Trophoblast cell (in vitro differentiated cells and primary cell): ENCODE measurements around the gene HIVEP1.
A peak's percentile ranks its signal among the peaks of the same experiment; 100 is the strongest.

ENCODE experiments used
- DNase-seq, 2 donors: peaks; one replicate each; pipeline ENCODE4 v3.0.0-alpha.2; 2016
- H2AFZ ChIP-seq: 2 replicates; pipeline ENCODE4 v1.6.1; 2013; ENCODE audit warnings: low read length, moderate library complexity, mild to moderate bottlenecking; ENCODE audit not compliant: insufficient read depth, poor library complexity
- H2AK5ac ChIP-seq: 2 replicates; pipeline ENCODE4 v1.6.1; 2013; ENCODE audit warnings: mild to moderate bottlenecking, low read length
- H2BK120ac ChIP-seq: 2 replicates; pipeline ENCODE4 v1.6.1; 2013; ENCODE audit warnings: low read length, mild to moderate bottlenecking, moderate library complexity; ENCODE audit not compliant: insufficient read depth, poor library complexity
- H2BK12ac ChIP-seq: 2 replicates; pipeline ENCODE4 v1.6.1; 2013; ENCODE audit warnings: mild to moderate bottlenecking, low read length, moderate library complexity
- H2BK5ac ChIP-seq: 2 replicates; pipeline ENCODE4 v1.6.1; 2013; ENCODE audit warnings: low read length, low read depth, moderate library complexity, mild to moderate bottlenecking; ENCODE audit not compliant: poor library complexity
- H3K14ac ChIP-seq: 2 replicates; pipeline ENCODE4 v1.6.1; 2013; ENCODE audit warnings: mild to moderate bottlenecking, low read length
- H3K18ac ChIP-seq: 2 replicates; pipeline ENCODE4 v1.6.1; 2013; ENCODE audit warnings: mild to moderate bottlenecking, low read length
- H3K23ac ChIP-seq: 2 replicates; pipeline ENCODE4 v1.6.1; 2013; ENCODE audit warnings: low read length
- H3K27ac ChIP-seq: 2 replicates; pipeline ENCODE4 v1.5.1; 2013; ENCODE audit warnings: low read depth, mild to moderate bottlenecking, inconsistent platforms, low read length, moderate library complexity
- H3K27me3 ChIP-seq: 2 replicates; pipeline ENCODE4 v1.6.1; 2013; ENCODE audit warnings: inconsistent platforms, mild to moderate bottlenecking, low read length, moderate library complexity; ENCODE audit not compliant: insufficient read depth
- H3K36me3 ChIP-seq, 2 experiments: 1 replicate in 1 of 2; 2 replicates in 1 of 2; pipeline ENCODE4 v1.6.1; 2013; ENCODE audit warnings: low read length in 2 of 2, mild to moderate bottlenecking in 2 of 2, moderate library complexity in 1 of 2; ENCODE audit not compliant: insufficient read depth in 2 of 2, control insufficient read depth in 1 of 2
- H3K4ac ChIP-seq: 2 replicates; pipeline ENCODE4 v1.6.1; 2013; ENCODE audit warnings: low read depth, mild to moderate bottlenecking, low read length, moderate library complexity
- H3K4me1 ChIP-seq, 2 experiments: 1 replicate in 1 of 2; 2 replicates in 1 of 2; pipeline ENCODE4 v1.6.1; 2013; ENCODE audit warnings: low read length in 2 of 2, mild to moderate bottlenecking in 2 of 2, moderate library complexity in 1 of 2; ENCODE audit not compliant: insufficient read depth in 2 of 2, control insufficient read depth in 1 of 2
- H3K4me2 ChIP-seq: 2 replicates; pipeline ENCODE4 v1.6.1; 2013; ENCODE audit warnings: inconsistent platforms, mild to moderate bottlenecking, low read length, moderate library complexity
- H3K4me3 ChIP-seq: 2 replicates; pipeline ENCODE4 v1.5.1; 2013; ENCODE audit warnings: mild to moderate bottlenecking, low read depth, low read length, inconsistent platforms
- H3K79me1 ChIP-seq: one replicate; pipeline ENCODE4 v1.6.1; 2013; ENCODE audit warnings: low read length
- H3K79me2 ChIP-seq: 2 replicates; pipeline ENCODE4 v1.6.1; 2013; ENCODE audit warnings: low read length, mild to moderate bottlenecking; ENCODE audit not compliant: control insufficient read depth, insufficient read depth, poor library complexity
- H3K9ac ChIP-seq: 2 replicates; pipeline ENCODE4 v1.6.1; 2013; ENCODE audit warnings: mild to moderate bottlenecking, low read length
- H3K9me3 ChIP-seq: 2 replicates; pipeline ENCODE4 v1.6.1; 2013; ENCODE audit warnings: low read depth, mild to moderate bottlenecking, control low read depth, inconsistent platforms, low read length; ENCODE audit not compliant: insufficient read depth
- H4K12ac ChIP-seq: 2 replicates; pipeline ENCODE4 v1.6.1; 2013; ENCODE audit warnings: low read depth, mild to moderate bottlenecking, low read length, moderate library complexity
- H4K8ac ChIP-seq: 2 replicates; pipeline ENCODE4 v1.6.1; 2013; ENCODE audit warnings: low read depth, mild to moderate bottlenecking, low read length, moderate library complexity
- H4K91ac ChIP-seq: one replicate; pipeline ENCODE4 v1.6.1; 2013; ENCODE audit warnings: low read depth, mild to moderate bottlenecking, low read length, moderate library complexity
- WGBS: extraction: QIAGEN DNeasy Blood & Tissue Kit; methylation state at CpG from one replicate; pipeline ENCODE4 v1.1.7; 2013; ENCODE audit warnings: missing lambda C conversion rate; ENCODE audit not compliant: insufficient read length, insufficient coverage; ENCODE audit errors: extremely low coverage; 5-methylcytosine and 5-hydroxymethylcytosine counted together

HIVEP1 gene

GRCh38 chr6:11972270-11972669 is 39.8 kb upstream of the HIVEP1 start:
- Histone ChIP-seq H3K18ac (no peak overlapping the region), H3K4me3 (no peak overlapping the region), H3K27me3 (no peaks in the 10 kb centered on the region), H2AK5ac (no peak overlapping the region), H3K4me1 (no peaks in the 10 kb centered on the region), H2BK5ac (no peak overlapping the region), H2AFZ (no peak overlapping the region), H3K4me2 (no peak overlapping the region), H3K27ac (no peak overlapping the region), H4K91ac (no peak overlapping the region), H3K79me2 (no peaks in the 10 kb centered on the region), H3K23ac (no peak overlapping the region), H3K14ac (no peak overlapping the region), H3K4ac (no peak overlapping the region), H3K9ac (no peak overlapping the region), H2BK120ac (no peak overlapping the region), H3K9me3 (no peaks in the 10 kb centered on the region), H4K12ac (no peak overlapping the region), H3K79me1 (no peaks in the 10 kb centered on the region), H4K8ac (no peak overlapping the region), H3K36me3 (no peaks in the 10 kb centered on the region), H2BK12ac (no peak overlapping the region)
- no CpG with 5 or more reads among the region's 8 CpGs for WGBS
- DNase-seq, result no peak

- H3K9me3 ChIP-seq, result no peaks in the 10 kb centered on the region
- WGBS, result no CpG with 5 or more reads among the region's 5 CpGs
These were observed 39.3 kb upstream of the HIVEP1 start for GRCh38 chr6:11972806-11973205.

GRCh38 chr6:11973238-11973637 is 38.9 kb upstream of the HIVEP1 start:
- Histone ChIP-seq H4K12ac (no peak overlapping the region), H3K79me1 (no peaks in the 10 kb centered on the region), H3K9ac (no peak overlapping the region), H3K18ac (no peak overlapping the region), H3K23ac (no peak overlapping the region), H2BK120ac (no peak overlapping the region), H2AFZ (no peak overlapping the region), H3K4me3 (no peak overlapping the region), H3K79me2 (no peaks in the 10 kb centered on the region), H3K4me2 (no peak overlapping the region), H4K91ac (no peak overlapping the region), H3K36me3 (no peaks in the 10 kb centered on the region), H3K27ac (no peak overlapping the region), H2AK5ac (no peak overlapping the region), H3K27me3 (no peaks in the 10 kb centered on the region), H2BK5ac (no peak overlapping the region), H3K4ac (no peak overlapping the region), H2BK12ac (no peak overlapping the region), H3K4me1 (no peaks in the 10 kb centered on the region), H3K9me3 (no peaks in the 10 kb centered on the region), H3K14ac (no peak overlapping the region), H4K8ac (no peak overlapping the region)
- DNase-seq, result no peak
- WGBS, result no CpG with 5 or more reads among the region's 2 CpGs

More at GRCh38 chr6:11972806-11973205, 39.3 kb upstream of the HIVEP1 start:
- Histone ChIP-seq H4K8ac (no peak overlapping the region), H3K27ac (no peak overlapping the region), H3K4ac (no peak overlapping the region), H4K12ac (no peak overlapping the region), H3K79me1 (no peaks in the 10 kb centered on the region), H4K91ac (no peak overlapping the region), H3K18ac (no peak overlapping the region), H2AFZ (no peak overlapping the region), H3K14ac (no peak overlapping the region), H3K9ac (no peak overlapping the region), H2BK120ac (no peak overlapping the region), H2BK5ac (no peak overlapping the region), H3K36me3 (no peaks in the 10 kb centered on the region), H2AK5ac (no peak overlapping the region), H3K23ac (no peak overlapping the region), H3K27me3 (no peaks in the 10 kb centered on the region), H3K4me3 (no peak overlapping the region), H3K4me2 (no peak overlapping the region), H2BK12ac (no peak overlapping the region), H3K79me2 (no peaks in the 10 kb centered on the region), H3K4me1 (no peaks in the 10 kb centered on the region)
- peak in 1 of 2 donors; percentile 31 for DNase-seq

GRCh38 chr6:11974089-11974488 is 38.0 kb upstream of the HIVEP1 start:
- no peak overlapping the region for H3K18ac ChIP-seq
- no peak overlapping the region for H3K27ac ChIP-seq
- no peak overlapping the region for H3K14ac ChIP-seq
- no peak overlapping the region for H3K4me3 ChIP-seq
- H3K4ac ChIP-seq, result no peak overlapping the region
- H3K9me3 ChIP-seq, result no peaks in the 10 kb centered on the region
- H2AK5ac ChIP-seq, result no peak overlapping the region
- H4K8ac ChIP-seq, result no peak overlapping the region
- H3K79me2 ChIP-seq, result no peaks in the 10 kb centered on the region
- H2BK120ac ChIP-seq, result no peak overlapping the region
- DNase-seq, result peak in 1 of 2 donors; percentile 59
- H3K9ac ChIP-seq, result no peak overlapping the region
- H3K4me1 ChIP-seq, result no peaks in the 10 kb centered on the region
- no peak overlapping the region for H2BK5ac ChIP-seq
- no peaks in the 10 kb centered on the region for H3K79me1 ChIP-seq
- no peaks in the 10 kb centered on the region for H3K27me3 ChIP-seq
- no peak overlapping the region for H4K91ac ChIP-seq
- H3K23ac ChIP-seq, result no peak overlapping the region
- no peak overlapping the region for H4K12ac ChIP-seq
- no peak overlapping the region for H2AFZ ChIP-seq
- no peaks in the 10 kb centered on the region for H3K36me3 ChIP-seq
- no peak overlapping the region for H2BK12ac ChIP-seq
- no peak overlapping the region for H3K4me2 ChIP-seq
